Prostate gland (tissue), 2 donors: Measurements from ENCODE around the gene SENP3.

Experiments
- CTCF ChIP-seq, 4 experiments: fragments of 200-600 bp in 2 of 4; fragments of 450-650 bp in 2 of 4; sonication (generic) in 2 of 4; IDR thresholded peaks; 1 replicate in 3 of 4; 2 replicates in 1 of 4; pipeline ENCODE4 v1.5.1; 2016 to 2019; ENCODE audit warnings: antibody characterized with exemption in 4 of 4, mild to moderate bottlenecking in 2 of 4, moderate library complexity in 2 of 4
- POLR2AphosphoS5 ChIP-seq: sonication (generic); formaldehyde crosslinking; IDR thresholded peaks from one replicate; pipeline ENCODE4 v1.6.1; 2017; ENCODE audit warnings: antibody characterized with exemption

- no peak for TF ChIP-seq POLR2AphosphoS5
- TF ChIP-seq CTCF (IDR thresholded peaks at IDR 0.05) = no peak
These were observed 15.8 kb downstream of the SENP3 start for GRCh38 chr17:7577327-7578199.
